Measurements from ENCODE around the gene ANP32A. TPM values are rescaled to one million over a fixed set of nuclear protein-coding genes. Genes with fewer than 3 reads are reported as not detected.

ANP32A gene
- total RNA-seq, 6 experiments from 2014 or later: 95.7 to 130 (median 118) TPM

DNA sequence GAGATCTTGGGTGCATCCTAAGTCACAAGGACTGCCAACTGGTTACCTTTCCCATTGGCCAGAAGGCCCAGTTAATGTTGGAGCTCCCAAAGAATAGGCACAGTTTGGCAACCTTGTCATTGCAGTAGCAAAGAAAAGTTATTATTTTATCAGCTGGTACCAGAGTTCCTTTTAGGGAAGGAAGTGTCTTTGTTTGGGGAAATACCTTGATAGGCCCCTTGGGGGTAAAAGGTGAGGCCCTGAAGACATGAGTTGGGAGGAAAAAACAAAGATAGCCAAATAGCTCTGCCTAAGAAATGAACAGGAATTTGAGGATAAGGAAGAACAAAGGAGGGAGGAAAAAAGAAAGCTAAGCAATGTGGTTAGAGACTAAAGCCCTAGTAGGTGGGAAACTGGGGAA lies 85.8 kb downstream of the ANP32A start:
- no peak for DNase-seq
- TF ChIP-seq, protein P1, sequence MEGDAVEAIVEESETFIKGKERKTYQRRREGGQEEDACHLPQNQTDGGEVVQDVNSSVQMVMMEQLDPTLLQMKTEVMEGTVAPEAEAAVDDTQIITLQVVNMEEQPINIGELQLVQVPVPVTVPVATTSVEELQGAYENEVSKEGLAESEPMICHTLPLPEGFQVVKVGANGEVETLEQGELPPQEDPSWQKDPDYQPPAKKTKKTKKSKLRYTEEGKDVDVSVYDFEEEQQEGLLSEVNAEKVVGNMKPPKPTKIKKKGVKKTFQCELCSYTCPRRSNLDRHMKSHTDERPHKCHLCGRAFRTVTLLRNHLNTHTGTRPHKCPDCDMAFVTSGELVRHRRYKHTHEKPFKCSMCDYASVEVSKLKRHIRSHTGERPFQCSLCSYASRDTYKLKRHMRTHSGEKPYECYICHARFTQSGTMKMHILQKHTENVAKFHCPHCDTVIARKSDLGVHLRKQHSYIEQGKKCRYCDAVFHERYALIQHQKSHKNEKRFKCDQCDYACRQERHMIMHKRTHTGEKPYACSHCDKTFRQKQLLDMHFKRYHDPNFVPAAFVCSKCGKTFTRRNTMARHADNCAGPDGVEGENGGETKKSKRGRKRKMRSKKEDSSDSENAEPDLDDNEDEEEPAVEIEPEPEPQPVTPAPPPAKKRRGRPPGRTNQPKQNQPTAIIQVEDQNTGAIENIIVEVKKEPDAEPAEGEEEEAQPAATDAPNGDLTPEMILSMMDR (IDR thresholded peaks at IDR 0.05): no peak
- no peaks in the 10 kb centered on the region for H3K36me3 Mint-ChIP-seq (ENCODE audit: low read depth)
- no peak overlapping the region for H3K27ac Mint-ChIP-seq
- no peak overlapping the region for H3K4me3 Mint-ChIP-seq
- no peaks in the 10 kb centered on the region for H3K9me3 Mint-ChIP-seq
- H3K27me3 Mint-ChIP-seq (ENCODE audit: insufficient read depth): peaks cover 26% of the 10 kb centered on the region
- H3K4me1 Mint-ChIP-seq (ENCODE audit: low read depth): peaks cover 5% of the 10 kb centered on the region

DNA sequence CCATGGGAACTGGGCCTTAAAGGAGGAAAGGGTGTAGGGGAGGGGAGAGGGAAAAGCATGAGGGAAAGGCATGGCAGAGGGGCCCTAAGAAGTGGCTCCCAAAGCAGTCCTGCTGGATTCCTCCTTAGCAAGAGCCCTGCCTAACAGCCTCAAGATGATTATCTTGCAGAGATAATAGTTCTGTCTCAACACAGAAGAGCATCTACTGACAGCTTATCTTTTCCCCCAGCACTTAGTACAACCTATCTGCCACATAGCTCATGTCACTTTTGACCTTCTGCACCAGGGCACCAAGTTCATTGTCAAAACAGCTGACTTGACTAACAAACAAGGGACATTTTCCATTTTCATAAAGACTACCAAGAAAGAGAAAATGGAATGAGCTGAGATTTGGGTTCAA lies 86.3 kb downstream of the ANP32A start:
- H3K9me3 Mint-ChIP-seq: no peaks in the 10 kb centered on the region
- no peak for DNase-seq
- H3K4me1 Mint-ChIP-seq (ENCODE audit: low read depth): peaks cover 5% of the 10 kb centered on the region
- H3K27ac Mint-ChIP-seq: no peak overlapping the region
- TF ChIP-seq, protein P1 (IDR thresholded peaks at IDR 0.05): no peak
- H3K27me3 Mint-ChIP-seq (ENCODE audit: insufficient read depth): peaks cover 25% of the 10 kb centered on the region
- H3K36me3 Mint-ChIP-seq (ENCODE audit: low read depth): no peaks in the 10 kb centered on the region
- H3K4me3 Mint-ChIP-seq: no peak overlapping the region

DNA sequence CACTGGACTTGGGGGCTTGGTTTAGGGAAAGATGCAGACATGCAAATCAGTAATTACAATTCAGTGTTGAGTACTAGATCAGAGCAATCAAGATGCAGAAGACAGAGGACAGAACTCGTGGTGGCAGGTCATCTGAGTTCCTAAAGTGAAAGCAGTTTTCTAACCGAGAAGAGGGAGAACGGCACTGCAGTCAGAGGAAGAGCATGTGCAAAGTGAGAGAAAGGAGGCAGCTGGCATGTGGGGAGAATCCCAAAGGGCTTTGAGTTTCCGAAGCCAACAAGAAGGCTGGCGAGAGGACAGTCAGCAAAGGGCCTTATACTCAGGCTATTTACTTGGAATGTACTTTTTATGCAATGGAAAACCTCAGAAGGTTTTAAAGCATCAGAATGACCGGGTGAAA lies 87.0 kb downstream of the ANP32A start:
- Mint-ChIP-seq H3K27me3 (ENCODE audit: insufficient read depth) (peaks cover 25% of the 10 kb centered on the region), H3K4me3 (peak overlapping the region; percentile 14; the same call in 1 of the 2 replicates), H3K36me3 (ENCODE audit: low read depth) (no peaks in the 10 kb centered on the region), H3K27ac (no peak overlapping the region), H3K9me3 (no peaks in the 10 kb centered on the region), H3K4me1 (ENCODE audit: low read depth) (peaks cover 5% of the 10 kb centered on the region)
- TF ChIP-seq, protein P1 (IDR thresholded peaks at IDR 0.05): no peak
- no peak for DNase-seq

DNA sequence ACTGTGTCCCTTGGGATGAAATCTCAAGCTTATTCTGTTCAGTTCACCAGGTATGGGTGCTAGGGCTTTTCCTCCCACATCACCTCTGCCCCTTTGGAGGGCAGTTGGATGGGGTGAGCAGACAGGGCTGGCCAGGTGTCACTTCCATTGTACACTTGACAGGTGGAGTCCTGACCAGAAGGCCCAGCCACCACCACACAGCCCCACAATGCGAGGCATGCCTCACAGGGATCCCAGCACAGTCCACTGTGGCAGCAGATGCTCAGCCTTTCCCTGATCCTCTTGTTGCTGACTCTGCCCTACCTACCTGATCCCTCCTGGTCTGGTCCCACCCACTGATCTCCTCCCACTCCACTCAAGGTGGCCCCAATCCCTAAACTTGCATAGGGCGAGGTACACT lies 88.2 kb downstream of the ANP32A start:
- Mint-ChIP-seq H3K4me1 (ENCODE audit: low read depth) (peaks cover 5% of the 10 kb centered on the region), H3K9me3 (no peaks in the 10 kb centered on the region), H3K27ac (no peak overlapping the region), H3K27me3 (ENCODE audit: insufficient read depth) (peaks cover 25% of the 10 kb centered on the region), H3K4me3 (no peak overlapping the region), H3K36me3 (ENCODE audit: low read depth) (no peaks in the 10 kb centered on the region)
- TF ChIP-seq, protein P1 (IDR thresholded peaks at IDR 0.05): no peak
- no peak for DNase-seq

DNA sequence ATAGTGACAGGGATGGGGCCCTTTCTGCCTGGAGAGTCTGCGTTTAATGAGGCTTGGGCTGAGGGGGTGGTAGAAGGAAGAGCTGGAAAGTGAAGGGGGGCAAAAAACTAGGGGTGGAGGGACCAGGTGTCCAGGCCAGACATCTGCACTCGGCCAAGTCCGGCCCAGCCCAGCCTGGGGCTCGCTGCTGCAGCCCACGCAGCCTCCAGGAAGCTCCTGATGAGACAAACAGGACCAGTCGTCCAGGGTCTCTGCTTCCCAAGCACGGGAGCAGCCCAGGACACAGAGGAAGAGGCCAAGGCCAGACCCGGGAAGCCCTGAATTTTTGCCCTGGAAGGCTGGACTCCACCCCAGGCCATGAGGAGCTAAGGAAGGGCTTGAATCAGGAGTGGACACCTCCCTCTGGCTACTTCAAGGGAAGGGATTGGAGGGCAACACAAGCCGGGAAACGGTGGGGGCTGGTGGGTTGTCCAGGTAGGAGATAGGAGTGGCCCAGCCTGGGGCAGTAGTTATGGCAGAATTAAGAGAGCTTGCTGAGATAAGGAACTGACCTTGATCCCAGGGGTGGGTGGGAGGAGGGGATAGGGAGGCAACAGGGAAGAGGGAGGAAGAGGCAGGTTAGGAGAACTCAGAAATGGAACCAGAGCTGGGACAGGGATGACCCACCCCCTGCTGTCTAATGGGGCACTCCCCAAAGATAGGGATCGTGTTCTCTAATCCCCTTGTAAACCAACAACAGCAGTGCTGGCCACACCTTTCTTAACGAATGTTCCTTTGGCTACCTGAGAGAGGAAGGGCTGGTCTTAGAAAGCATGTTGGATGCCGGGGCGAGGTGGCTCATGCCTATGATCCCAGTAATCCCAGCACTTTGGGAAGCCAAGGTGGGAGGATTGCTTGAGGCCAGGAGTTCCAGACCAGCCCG lies 89.5 kb downstream of the ANP32A start:
- no peak for DNase-seq
- Mint-ChIP-seq H3K9me3 (no peaks in the 10 kb centered on the region), H3K27me3 (ENCODE audit: insufficient read depth) (peaks cover 22% of the 10 kb centered on the region), H3K4me1 (ENCODE audit: low read depth) (peaks cover 5% of the 10 kb centered on the region), H3K4me3 (no peak overlapping the region), H3K27ac (no peak overlapping the region), H3K36me3 (ENCODE audit: low read depth) (no peaks in the 10 kb centered on the region)
- TF ChIP-seq, protein P1 (IDR thresholded peaks at IDR 0.05): no peak
